ENCODE results near the gene CHN1.

CHN1 gene

GRCh38 chr2:174827371-174828369, 177.5 kb downstream of the CHN1 start:
- H3K14ac ChIP-seq (ENCODE audit: low read length), result peak overlapping the region; percentile 78
- peak overlapping the region; percentile 47 for H3K4me2 ChIP-seq (ENCODE audit: low read length)
- DNase-seq, result peak in 1 of 2 donors; percentile 31
- H2BK120ac ChIP-seq (ENCODE audit: insufficient read depth, low read length, poor library complexity), result peak overlapping the region; percentile 5
- peak overlapping the region; percentile 47 for H2BK12ac ChIP-seq (ENCODE audit: low read length)
- no peak overlapping the region for H3K9ac ChIP-seq (ENCODE audit: low read length)
- H3K79me2 ChIP-seq (ENCODE audit: control insufficient read depth, insufficient read depth, low read length, poor library complexity), result no peaks in the 10 kb centered on the region
- H4K91ac ChIP-seq (ENCODE audit: low read depth, low read length), result peak overlapping the region; percentile 95
- H3K79me1 ChIP-seq (ENCODE audit: low read length), result peaks cover 12% of the 10 kb centered on the region
- H2BK5ac ChIP-seq (ENCODE audit: low read depth, low read length, poor library complexity), result peak overlapping the region; percentile 87
- H4K8ac ChIP-seq (ENCODE audit: low read depth, low read length), result peak overlapping the region; percentile 27
- peak overlapping the region; percentile 46 for H2AFZ ChIP-seq (ENCODE audit: insufficient read depth, low read length, poor library complexity)
- H3K27me3 ChIP-seq (ENCODE audit: insufficient read depth, low read length), result no peaks in the 10 kb centered on the region
- no CpG with 5 or more reads among the region's 9 CpGs for WGBS (ENCODE audit: extremely low coverage, insufficient coverage, insufficient read length)
- H4K12ac ChIP-seq (ENCODE audit: low read depth, low read length), result no peak overlapping the region
- H3K4me3 ChIP-seq (ENCODE audit: low read depth, low read length), result no peak overlapping the region
- peaks cover 9 to 11% of the 10 kb centered on the region in 2 experiments for H3K4me1 ChIP-seq (ENCODE audit: control insufficient read depth in 1 of 2, insufficient read depth in 2 of 2, low read length in 2 of 2)
- peak overlapping the region; percentile 97 for H3K27ac ChIP-seq (ENCODE audit: low read depth, low read length)
- H3K9me3 ChIP-seq (ENCODE audit: insufficient read depth, low read depth, low read length), result no peaks in the 10 kb centered on the region
- H3K23ac ChIP-seq (ENCODE audit: low read length), result no peak overlapping the region
- H3K18ac ChIP-seq (ENCODE audit: low read length), result peak overlapping the region; percentile 70
- H3K36me3 ChIP-seq (ENCODE audit: control insufficient read depth in 1 of 2, insufficient read depth in 2 of 2, low read length in 2 of 2), result no peaks in the 10 kb centered on the region
- no peak overlapping the region for H3K4ac ChIP-seq (ENCODE audit: low read depth, low read length)
- H2AK5ac ChIP-seq (ENCODE audit: low read length), result no peak overlapping the region

GRCh38 chr2:174826051-174826450, 179.1 kb downstream of the CHN1 start:
- H3K9me3 ChIP-seq (ENCODE audit: insufficient read depth, low read depth, low read length), result no peaks in the 10 kb centered on the region
- no CpG with 5 or more reads among the region's 2 CpGs for WGBS (ENCODE audit: extremely low coverage, insufficient coverage, insufficient read length)
- no peaks in the 10 kb centered on the region for H3K27me3 ChIP-seq (ENCODE audit: insufficient read depth, low read length)

GRCh38 chr2:174824068-174824467, 181.1 kb downstream of the CHN1 start:
- Histone ChIP-seq H2BK12ac (ENCODE audit: low read length) (no peak overlapping the region), H2BK5ac (ENCODE audit: low read depth, low read length, poor library complexity) (no peak overlapping the region), H2BK120ac (ENCODE audit: insufficient read depth, low read length, poor library complexity) (no peak overlapping the region), H3K9me3 (ENCODE audit: insufficient read depth, low read depth, low read length) (no peaks in the 10 kb centered on the region), H2AFZ (ENCODE audit: insufficient read depth, low read length, poor library complexity) (no peak overlapping the region), H3K36me3 (ENCODE audit: control insufficient read depth in 1 of 2, insufficient read depth in 2 of 2, low read length in 2 of 2) (peaks cover 0 to 2% of the 10 kb centered on the region in 2 experiments), H3K4me1 (ENCODE audit: control insufficient read depth in 1 of 2, insufficient read depth in 2 of 2, low read length in 2 of 2) (peaks cover 6 to 7% of the 10 kb centered on the region in 2 experiments), H3K4me2 (ENCODE audit: low read length) (no peak overlapping the region), H4K12ac (ENCODE audit: low read depth, low read length) (no peak overlapping the region), H3K27ac (ENCODE audit: low read depth, low read length) (no peak overlapping the region), H3K79me1 (ENCODE audit: low read length) (peaks cover 13% of the 10 kb centered on the region), H4K91ac (ENCODE audit: low read depth, low read length) (no peak overlapping the region), H3K14ac (ENCODE audit: low read length) (no peak overlapping the region), H3K18ac (ENCODE audit: low read length) (no peak overlapping the region), H3K4ac (ENCODE audit: low read depth, low read length) (no peak overlapping the region), H4K8ac (ENCODE audit: low read depth, low read length) (no peak overlapping the region), H3K27me3 (ENCODE audit: insufficient read depth, low read length) (no peaks in the 10 kb centered on the region), H3K23ac (ENCODE audit: low read length) (no peak overlapping the region), H3K4me3 (ENCODE audit: low read depth, low read length) (no peak overlapping the region), H3K79me2 (ENCODE audit: control insufficient read depth, insufficient read depth, low read length, poor library complexity) (no peaks in the 10 kb centered on the region), H3K9ac (ENCODE audit: low read length) (no peak overlapping the region), H2AK5ac (ENCODE audit: low read length) (no peak overlapping the region)
- DNase-seq, result no peak

More at GRCh38 chr2:174826051-174826450, 179.1 kb downstream of the CHN1 start:
- H2AK5ac ChIP-seq (ENCODE audit: low read length), result no peak overlapping the region
- peaks cover 9 to 11% of the 10 kb centered on the region in 2 experiments for H3K4me1 ChIP-seq (ENCODE audit: control insufficient read depth in 1 of 2, insufficient read depth in 2 of 2, low read length in 2 of 2)
- H3K79me1 ChIP-seq (ENCODE audit: low read length), result peaks cover 14% of the 10 kb centered on the region
- no peak overlapping the region for H3K18ac ChIP-seq (ENCODE audit: low read length)
- H3K27ac ChIP-seq (ENCODE audit: low read depth, low read length), result peak overlapping the region; percentile 84
- no peak overlapping the region for H3K14ac ChIP-seq (ENCODE audit: low read length)
- H3K4me2 ChIP-seq (ENCODE audit: low read length), result peak overlapping the region; percentile 3
- DNase-seq, result no peak
- no peak overlapping the region for H4K12ac ChIP-seq (ENCODE audit: low read depth, low read length)
- no peak overlapping the region for H3K9ac ChIP-seq (ENCODE audit: low read length)
- no peak overlapping the region for H2BK120ac ChIP-seq (ENCODE audit: insufficient read depth, low read length, poor library complexity)
- no peak overlapping the region for H3K4me3 ChIP-seq (ENCODE audit: low read depth, low read length)
- no peak overlapping the region for H2BK12ac ChIP-seq (ENCODE audit: low read length)
- no peak overlapping the region for H3K4ac ChIP-seq (ENCODE audit: low read depth, low read length)
- no peak overlapping the region for H2AFZ ChIP-seq (ENCODE audit: insufficient read depth, low read length, poor library complexity)
- H4K91ac ChIP-seq (ENCODE audit: low read depth, low read length), result no peak overlapping the region
- H3K79me2 ChIP-seq (ENCODE audit: control insufficient read depth, insufficient read depth, low read length, poor library complexity), result no peaks in the 10 kb centered on the region
- H4K8ac ChIP-seq (ENCODE audit: low read depth, low read length), result no peak overlapping the region
- no peak overlapping the region for H3K23ac ChIP-seq (ENCODE audit: low read length)
- H3K36me3 ChIP-seq (ENCODE audit: control insufficient read depth in 1 of 2, insufficient read depth in 2 of 2, low read length in 2 of 2), result no peaks in the 10 kb centered on the region
- no peak overlapping the region for H2BK5ac ChIP-seq (ENCODE audit: low read depth, low read length, poor library complexity)

GRCh38 chr2:174821628-174822027, 183.6 kb downstream of the CHN1 start:
- no peak overlapping the region for H3K9ac ChIP-seq (ENCODE audit: low read length)
- H3K23ac ChIP-seq (ENCODE audit: low read length), result no peak overlapping the region
- H3K4me2 ChIP-seq (ENCODE audit: low read length), result no peak overlapping the region
- no peak overlapping the region for H4K12ac ChIP-seq (ENCODE audit: low read depth, low read length)
- H3K36me3 ChIP-seq (ENCODE audit: control insufficient read depth in 1 of 2, insufficient read depth in 2 of 2, low read length in 2 of 2), result peaks cover 0 to 2% of the 10 kb centered on the region in 2 experiments
- no CpG with 5 or more reads among the region's 4 CpGs for WGBS (ENCODE audit: extremely low coverage, insufficient coverage, insufficient read length)
- no peak for DNase-seq
- H2BK120ac ChIP-seq (ENCODE audit: insufficient read depth, low read length, poor library complexity), result no peak overlapping the region
- no peaks in the 10 kb centered on the region for H3K9me3 ChIP-seq (ENCODE audit: insufficient read depth, low read depth, low read length)
- no peak overlapping the region for H2AFZ ChIP-seq (ENCODE audit: insufficient read depth, low read length, poor library complexity)
- H4K91ac ChIP-seq (ENCODE audit: low read depth, low read length), result no peak overlapping the region
- no peak overlapping the region for H4K8ac ChIP-seq (ENCODE audit: low read depth, low read length)
- H3K14ac ChIP-seq (ENCODE audit: low read length), result no peak overlapping the region
- no peak overlapping the region for H2BK5ac ChIP-seq (ENCODE audit: low read depth, low read length, poor library complexity)
- no peaks in the 10 kb centered on the region for H3K79me2 ChIP-seq (ENCODE audit: control insufficient read depth, insufficient read depth, low read length, poor library complexity)
- H3K27ac ChIP-seq (ENCODE audit: low read depth, low read length), result no peak overlapping the region
- peaks cover 4% of the 10 kb centered on the region for H3K79me1 ChIP-seq (ENCODE audit: low read length)
- H2AK5ac ChIP-seq (ENCODE audit: low read length), result no peak overlapping the region
- H3K18ac ChIP-seq (ENCODE audit: low read length), result no peak overlapping the region
- no peak overlapping the region for H3K4me3 ChIP-seq (ENCODE audit: low read depth, low read length)
- peaks cover 3% of the 10 kb centered on the region in 2 experiments for H3K4me1 ChIP-seq (ENCODE audit: control insufficient read depth in 1 of 2, insufficient read depth in 2 of 2, low read length in 2 of 2)
- no peaks in the 10 kb centered on the region for H3K27me3 ChIP-seq (ENCODE audit: insufficient read depth, low read length)
- H3K4ac ChIP-seq (ENCODE audit: low read depth, low read length), result no peak overlapping the region
- no peak overlapping the region for H2BK12ac ChIP-seq (ENCODE audit: low read length)
